Gastroesophageal sphincter (tissue), 3 donors: ENCODE results near the gene PIGB.

Experiments
- CTCF ChIP-seq, 4 experiments: fragments of 200-600 bp in 2 of 4; fragments of 450-650 bp in 2 of 4; sonication (generic) in 1 of 4; IDR thresholded peaks; one replicate each; pipeline ENCODE4 v1.5.1; 2017 to 2019; ENCODE audit warnings: antibody characterized with exemption in 4 of 4, mild to moderate bottlenecking in 2 of 4, moderate library complexity in 2 of 4
- POLR2A ChIP-seq, 2 donors: fragments of 450-650 bp; IDR thresholded peaks; one replicate each; pipeline ENCODE4 v1.6.1; 2017; ENCODE audit warnings: antibody characterized with exemption in 2 of 2, mild to moderate bottlenecking in 2 of 2, moderate library complexity in 1 of 2

GRCh38 chr15:55320238-55320550 lies 1.2 kb downstream of the PIGB start:
- TF ChIP-seq POLR2A (IDR thresholded peaks at IDR 0.05): no peak
- TF ChIP-seq CTCF (IDR thresholded peaks at IDR 0.05): no peak
